Esophagus muscularis mucosa (tissue), 4 donors: ENCODE data around the gene ZNF563. TPM values are rescaled to one million over a fixed set of nuclear protein-coding genes. Genes with fewer than 3 reads are reported as not detected.

Experiments used
- DNase-seq: peaks from one replicate; pipeline ENCODE4 v3.0.0-alpha.2; 2017; ENCODE audit errors: extremely low spot score
- H3K27ac ChIP-seq, 4 donors: fragments of 200-600 bp; sonication (generic); replicated peaks in 1 of 4; 1 replicate in 3 of 4; 2 replicates in 1 of 4; pipeline ENCODE4 v1.5.1; 2016 to 2019; ENCODE audit warnings: mild to moderate bottlenecking in 1 of 4
- H3K27me3 ChIP-seq, 4 donors: fragments of 200-600 bp; sonication (generic); one replicate each; pipeline versions ENCODE4 v1.5.1 to v1.6.0; 2016 to 2019
- H3K36me3 ChIP-seq, 4 donors: fragments of 200-600 bp; sonication (generic); one replicate each; pipeline ENCODE4 v1.5.1; 2016 to 2019
- H3K4me1 ChIP-seq, 4 donors: fragments of 200-600 bp; sonication (generic); one replicate each; pipeline ENCODE4 v1.5.1; 2016 to 2019
- H3K4me3 ChIP-seq, 4 donors: fragments of 200-600 bp; sonication (generic); 1 replicate in 2 of 4; 2 replicates in 2 of 4; pipeline ENCODE4 v1.5.1; 2016 to 2019; ENCODE audit warnings: mild to moderate bottlenecking in 4 of 4, moderate library complexity in 1 of 4
- H3K9me3 ChIP-seq, 4 donors: fragments of 200-600 bp; sonication (generic); 1 replicate in 3 of 4; 2 replicates in 1 of 4; pipeline ENCODE4 v1.5.1; 2016 to 2019
- EP300 ChIP-seq: sonication (generic); formaldehyde crosslinking; IDR thresholded peaks from one replicate; pipeline ENCODE4 v1.6.1; 2017; ENCODE audit warnings: antibody characterized with exemption
- POLR2A ChIP-seq: fragments of 450-650 bp; IDR thresholded peaks from one replicate; pipeline ENCODE4 v1.6.1; 2017; ENCODE audit warnings: antibody characterized with exemption, moderate library complexity, mild to moderate bottlenecking, low read depth
- POLR2AphosphoS5 ChIP-seq, 2 donors: sonication (generic); formaldehyde crosslinking; IDR thresholded peaks; one replicate each; pipeline ENCODE4 v1.6.1; 2017; ENCODE audit warnings: antibody characterized with exemption in 2 of 2
- WGBS: methylation state at CpG from one replicate; pipeline ENCODE4 v1.1.5; 2018; 5-methylcytosine and 5-hydroxymethylcytosine counted together
- intact Hi-C: fragments of 100-400 bp; cut with DNase I; formaldehyde crosslinking; loops from one replicate; pipeline ENCODE4 v1.15.1; 2023
- total RNA-seq, 4 donors: library from RNA; depleted of rRNA; stranded (reverse); fragments of >200 nt; gene quantifications; one replicate each; pipeline versions ENCODE4 v1.1.0 to v1.2.1, GENCODE V29; 2016
- TF ChIP-seq, protein P1 (sequence below), 3 experiments: fragments of 200-600 bp in 2 of 3; fragments of 450-650 bp in 1 of 3; sonication (generic) in 2 of 3; IDR thresholded peaks; one replicate each; pipeline ENCODE4 v1.5.1; 2017 to 2019; ENCODE audit warnings: antibody characterized with exemption in 3 of 3, mild to moderate bottlenecking in 2 of 3, moderate library complexity in 1 of 3

Gene ZNF563
- total RNA-seq, 4 donors from 2014 or later, result 2.3 to 3.4 (median 2.9) TPM

DNA sequence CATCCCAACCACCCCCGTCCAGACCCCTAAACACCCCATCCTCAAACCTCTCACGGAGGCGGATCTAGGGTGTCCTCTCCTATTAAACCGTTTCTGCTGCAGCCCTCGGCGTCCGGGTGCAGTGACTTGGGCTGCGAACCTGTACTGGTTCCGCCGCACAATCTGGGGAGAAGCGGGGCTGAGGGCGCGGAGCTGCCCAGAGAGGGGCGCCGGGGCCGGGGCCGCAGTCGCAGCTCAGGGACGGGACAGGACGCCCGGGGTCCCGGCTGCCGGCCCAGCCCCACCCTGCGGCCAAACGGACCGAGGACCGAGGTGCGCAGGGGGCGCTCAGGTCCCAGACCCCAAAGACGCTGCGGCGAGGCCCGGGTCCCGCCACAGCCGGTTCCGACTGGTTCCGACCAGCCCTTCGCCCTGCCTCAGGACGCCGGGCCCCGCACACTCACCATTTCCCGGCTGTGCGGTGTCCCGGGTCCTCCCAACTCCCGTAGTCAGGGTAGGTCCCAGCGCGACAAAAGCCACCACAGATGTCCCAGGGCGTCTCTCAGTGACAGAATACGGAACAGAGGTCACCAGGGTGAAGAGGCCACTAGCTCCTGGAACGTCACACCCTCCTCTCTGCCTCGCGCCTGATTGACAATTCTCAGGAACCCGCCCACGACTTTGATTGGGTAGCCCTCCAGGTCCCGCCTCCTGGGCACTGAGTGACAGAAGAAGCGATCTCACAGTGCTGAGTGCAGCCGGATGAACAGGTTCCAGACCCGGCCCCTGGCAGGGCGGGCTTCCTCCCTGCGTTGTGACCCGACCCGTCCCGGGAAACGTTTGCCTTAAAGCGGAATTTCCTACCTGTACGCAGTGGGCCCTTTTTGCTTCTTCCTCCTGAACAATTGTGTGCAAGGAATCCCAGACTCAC, 38.9 kb downstream of the ZNF563 start, which contains the start of gene ZNF44:
TSS of gene ZNF44 (minus strand) at position 635 of the 910 bp plus-strand sequence. CDS start at position 446, 189 bp downstream.
- DNase-seq, result peak; percentile 100
- TF ChIP-seq, protein P1, sequence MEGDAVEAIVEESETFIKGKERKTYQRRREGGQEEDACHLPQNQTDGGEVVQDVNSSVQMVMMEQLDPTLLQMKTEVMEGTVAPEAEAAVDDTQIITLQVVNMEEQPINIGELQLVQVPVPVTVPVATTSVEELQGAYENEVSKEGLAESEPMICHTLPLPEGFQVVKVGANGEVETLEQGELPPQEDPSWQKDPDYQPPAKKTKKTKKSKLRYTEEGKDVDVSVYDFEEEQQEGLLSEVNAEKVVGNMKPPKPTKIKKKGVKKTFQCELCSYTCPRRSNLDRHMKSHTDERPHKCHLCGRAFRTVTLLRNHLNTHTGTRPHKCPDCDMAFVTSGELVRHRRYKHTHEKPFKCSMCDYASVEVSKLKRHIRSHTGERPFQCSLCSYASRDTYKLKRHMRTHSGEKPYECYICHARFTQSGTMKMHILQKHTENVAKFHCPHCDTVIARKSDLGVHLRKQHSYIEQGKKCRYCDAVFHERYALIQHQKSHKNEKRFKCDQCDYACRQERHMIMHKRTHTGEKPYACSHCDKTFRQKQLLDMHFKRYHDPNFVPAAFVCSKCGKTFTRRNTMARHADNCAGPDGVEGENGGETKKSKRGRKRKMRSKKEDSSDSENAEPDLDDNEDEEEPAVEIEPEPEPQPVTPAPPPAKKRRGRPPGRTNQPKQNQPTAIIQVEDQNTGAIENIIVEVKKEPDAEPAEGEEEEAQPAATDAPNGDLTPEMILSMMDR (IDR thresholded peaks at IDR 0.05), result no peak
- peak; percentile 90 to 91 for TF ChIP-seq POLR2AphosphoS5 (IDR thresholded peaks at IDR 0.05)
- Histone ChIP-seq H3K27ac (peak within 1 kb of the TSS; percentile 90 to 98 (median 94)), H3K27me3 (no peaks in the 10 kb centered on the region), H3K36me3 (no peaks in the 10 kb centered on the region), H3K9me3 (no peaks in the 10 kb centered on the region), H3K4me1 (peaks cover 25 to 51% (median 40%) of the 10 kb centered on the region in 4 donors), H3K4me3 (peak within 1 kb of the TSS; percentile 84 to 96 (median 92))
- 0% methylated on average over 15 of the region's 66 CpGs for WGBS
- intact Hi-C loops, result loop anchor here (2.0 to 5.0 kb wide), 2 partner anchors 38 to 198 kb away; partner anchors contain the start of gene ZNF563

DNA sequence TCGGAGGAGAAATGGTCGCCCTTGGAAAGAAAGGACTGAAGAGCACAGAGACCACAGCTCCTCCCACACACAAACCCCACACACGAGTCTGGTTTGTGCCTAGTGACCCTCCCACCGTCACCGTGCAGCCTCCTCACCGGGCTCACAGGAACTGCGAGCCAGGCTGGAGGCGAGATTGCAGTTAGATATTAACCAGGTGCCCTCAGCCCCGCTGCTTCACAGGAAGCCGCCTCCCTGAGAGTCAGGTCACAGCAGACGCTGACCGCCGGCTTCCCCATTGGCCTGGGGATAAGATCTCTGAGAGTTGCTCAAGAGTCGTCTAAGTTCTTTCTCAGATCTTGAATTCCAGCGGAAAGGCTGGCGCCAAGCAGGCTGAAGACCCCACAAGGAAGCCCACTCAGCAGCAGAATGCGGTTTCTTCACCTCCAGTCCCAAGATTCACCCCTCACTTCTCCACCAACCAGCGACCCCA, 39.6 kb downstream of the ZNF563 start:
- Histone ChIP-seq H3K27ac (peak overlapping the region; percentile 90 to 98 (median 94)), H3K4me3 (peak overlapping the region; percentile 84 to 96 (median 92)), H3K4me1 (peaks cover 32 to 58% (median 47%) of the 10 kb centered on the region in 4 donors), H3K9me3 (no peaks in the 10 kb centered on the region), H3K27me3 (no peaks in the 10 kb centered on the region), H3K36me3 (no peaks in the 10 kb centered on the region)
- intact Hi-C loops, result loop anchor here (2.0 to 5.0 kb wide), 2 partner anchors 39 to 198 kb away; partner anchors contain the start of gene ZNF563
- TF ChIP-seq, protein P1 (IDR thresholded peaks at IDR 0.05), result no peak
- peak; percentile 68 to 72 for TF ChIP-seq POLR2AphosphoS5 (IDR thresholded peaks at IDR 0.05)
- DNase-seq, result no peak
- 0% methylated on average over 11 of the region's 18 CpGs for whole genome bisulfite sequencing

DNA sequence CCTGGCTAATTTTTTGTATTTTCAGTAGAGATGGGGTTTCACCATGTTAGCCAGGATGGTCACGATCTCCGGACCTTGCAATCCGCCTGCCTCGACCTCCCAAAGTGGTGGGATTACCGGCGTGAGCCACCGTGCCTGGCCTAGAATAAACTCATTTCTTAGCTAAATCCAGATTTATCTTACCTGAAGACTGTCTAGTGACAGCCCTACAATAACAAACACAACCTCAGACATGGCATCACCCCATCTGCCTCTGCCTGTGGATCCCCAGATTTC, 43.7 kb downstream of the ZNF563 start:
- H3K36me3 ChIP-seq, result peaks cover 0 to 3% (median under 1%) of the 10 kb centered on the region in 4 donors
- no peaks in the 10 kb centered on the region for H3K9me3 ChIP-seq
- peaks cover 34 to 63% (median 46%) of the 10 kb centered on the region in 4 donors for H3K4me1 ChIP-seq
- intact Hi-C loops, result loop anchor here (5.0 kb wide), 1 partner anchor 203 kb away; no protein-coding TSS in a partner anchor
- no peak for TF ChIP-seq POLR2A
- TF ChIP-seq, protein P1 (IDR thresholded peaks at IDR 0.05), result no peak
- TF ChIP-seq POLR2AphosphoS5 (IDR thresholded peaks at IDR 0.05), result no peak
- no peak for TF ChIP-seq EP300
- no peaks in the 10 kb centered on the region for H3K27me3 ChIP-seq
- 95% methylated on average over 7 of the region's 7 CpGs for WGBS
- peak overlapping the region; percentile 11 to 50 (median 34) for H3K27ac ChIP-seq
- no peak overlapping the region for H3K4me3 ChIP-seq
- no peak for DNase-seq

DNA sequence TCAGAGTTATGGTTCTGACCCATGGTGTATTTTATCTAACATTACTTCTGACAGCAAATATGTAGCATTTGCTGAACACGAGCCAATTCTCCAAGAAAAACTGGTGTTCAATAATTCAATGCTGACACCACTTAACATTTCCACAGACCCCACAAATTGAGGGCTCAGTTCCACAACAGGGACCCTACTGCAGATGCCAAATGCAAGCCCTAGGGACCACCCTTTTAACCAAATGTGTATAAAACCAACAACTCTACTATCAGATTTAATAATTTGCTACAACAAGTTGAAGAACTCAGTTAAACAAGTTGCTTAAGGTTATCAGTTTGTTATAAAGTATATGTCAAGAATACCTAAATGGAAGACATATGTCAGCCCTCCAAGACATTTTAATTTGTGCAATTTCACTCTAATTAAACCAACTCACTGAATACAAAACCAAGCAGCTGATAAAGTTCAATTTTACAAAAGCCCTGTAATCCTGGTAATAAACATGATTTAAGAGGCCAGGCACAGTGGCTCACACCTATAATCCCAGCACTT, 45.4 kb downstream of the ZNF563 start:
- H3K36me3 ChIP-seq, result peaks cover 0 to 9% (median 6%) of the 10 kb centered on the region in 4 donors
- intact Hi-C loops, result no loop called here
- H3K9me3 ChIP-seq, result no peaks in the 10 kb centered on the region
- H3K4me3 ChIP-seq, result no peak overlapping the region
- no peak for DNase-seq
- peak overlapping the region in 1 of 4 donors; percentile 33 for H3K27ac ChIP-seq
- WGBS, result 74% methylated on average over 1 of the region's 1 CpG
- H3K27me3 ChIP-seq, result no peaks in the 10 kb centered on the region
- peaks cover 25 to 56% (median 39%) of the 10 kb centered on the region in 4 donors for H3K4me1 ChIP-seq
- no peak for TF ChIP-seq EP300
- no peak for TF ChIP-seq POLR2AphosphoS5 (IDR thresholded peaks at IDR 0.05)
- TF ChIP-seq POLR2A, result no peak
- TF ChIP-seq, protein P1 (IDR thresholded peaks at IDR 0.05), result no peak
